Measurements from ENCODE around the gene REXO5.

DNA sequence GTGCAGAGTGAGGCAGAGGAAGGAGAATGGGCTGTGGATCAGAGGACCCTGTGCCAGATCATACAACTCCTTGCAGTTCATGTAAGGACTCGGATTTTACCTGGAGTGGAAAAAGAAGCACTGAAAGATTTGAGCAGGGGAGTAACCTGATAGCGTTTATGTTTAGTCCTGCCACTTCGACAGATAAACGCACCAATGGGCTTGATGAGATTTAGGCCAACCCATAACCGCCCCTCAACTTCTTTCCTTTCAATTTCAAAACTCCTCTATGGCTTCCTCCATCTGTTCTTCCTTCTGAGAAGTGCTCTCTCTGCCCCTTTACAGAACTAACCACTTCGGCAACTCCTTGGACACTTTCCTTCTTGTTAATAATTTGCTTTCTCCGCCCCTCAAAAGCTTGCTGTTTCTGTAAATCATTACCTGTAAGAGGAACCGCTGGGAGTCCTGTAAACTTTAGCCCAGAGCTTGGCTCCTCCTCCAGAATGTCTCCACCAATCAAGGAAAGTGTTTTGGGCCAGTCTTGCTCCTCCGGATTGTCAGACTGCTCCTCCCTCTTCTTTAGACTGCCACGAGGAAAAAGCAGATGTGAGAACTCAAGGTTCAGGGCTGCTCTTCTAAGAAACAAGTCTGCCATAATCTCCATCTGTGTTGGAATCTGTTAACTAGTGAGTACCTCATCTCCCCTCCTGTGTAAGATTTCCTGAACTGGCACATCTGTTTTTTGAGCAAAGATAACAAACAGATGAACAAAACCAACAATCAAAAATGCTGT lies 42.7 kb upstream of the REXO5 start, which contains the start of gene ACSM3:
- TF ChIP-seq, protein P1, sequence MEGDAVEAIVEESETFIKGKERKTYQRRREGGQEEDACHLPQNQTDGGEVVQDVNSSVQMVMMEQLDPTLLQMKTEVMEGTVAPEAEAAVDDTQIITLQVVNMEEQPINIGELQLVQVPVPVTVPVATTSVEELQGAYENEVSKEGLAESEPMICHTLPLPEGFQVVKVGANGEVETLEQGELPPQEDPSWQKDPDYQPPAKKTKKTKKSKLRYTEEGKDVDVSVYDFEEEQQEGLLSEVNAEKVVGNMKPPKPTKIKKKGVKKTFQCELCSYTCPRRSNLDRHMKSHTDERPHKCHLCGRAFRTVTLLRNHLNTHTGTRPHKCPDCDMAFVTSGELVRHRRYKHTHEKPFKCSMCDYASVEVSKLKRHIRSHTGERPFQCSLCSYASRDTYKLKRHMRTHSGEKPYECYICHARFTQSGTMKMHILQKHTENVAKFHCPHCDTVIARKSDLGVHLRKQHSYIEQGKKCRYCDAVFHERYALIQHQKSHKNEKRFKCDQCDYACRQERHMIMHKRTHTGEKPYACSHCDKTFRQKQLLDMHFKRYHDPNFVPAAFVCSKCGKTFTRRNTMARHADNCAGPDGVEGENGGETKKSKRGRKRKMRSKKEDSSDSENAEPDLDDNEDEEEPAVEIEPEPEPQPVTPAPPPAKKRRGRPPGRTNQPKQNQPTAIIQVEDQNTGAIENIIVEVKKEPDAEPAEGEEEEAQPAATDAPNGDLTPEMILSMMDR (IDR thresholded peaks at IDR 0.05) = no peak
- TF ChIP-seq POLR2A (IDR thresholded peaks at IDR 0.05) = no peak

Measured in lower leg skin (tissue), 3 donors.